Measurements from ENCODE around the gene SLC22A31. TPM values are rescaled to one million over a fixed set of nuclear protein-coding genes. Genes with fewer than 3 reads are reported as not detected.

Gene SLC22A31
- total and polyA plus RNA-seq, 2 experiments from 2014 or later = 2.1 to 13.8 TPM

DNA sequence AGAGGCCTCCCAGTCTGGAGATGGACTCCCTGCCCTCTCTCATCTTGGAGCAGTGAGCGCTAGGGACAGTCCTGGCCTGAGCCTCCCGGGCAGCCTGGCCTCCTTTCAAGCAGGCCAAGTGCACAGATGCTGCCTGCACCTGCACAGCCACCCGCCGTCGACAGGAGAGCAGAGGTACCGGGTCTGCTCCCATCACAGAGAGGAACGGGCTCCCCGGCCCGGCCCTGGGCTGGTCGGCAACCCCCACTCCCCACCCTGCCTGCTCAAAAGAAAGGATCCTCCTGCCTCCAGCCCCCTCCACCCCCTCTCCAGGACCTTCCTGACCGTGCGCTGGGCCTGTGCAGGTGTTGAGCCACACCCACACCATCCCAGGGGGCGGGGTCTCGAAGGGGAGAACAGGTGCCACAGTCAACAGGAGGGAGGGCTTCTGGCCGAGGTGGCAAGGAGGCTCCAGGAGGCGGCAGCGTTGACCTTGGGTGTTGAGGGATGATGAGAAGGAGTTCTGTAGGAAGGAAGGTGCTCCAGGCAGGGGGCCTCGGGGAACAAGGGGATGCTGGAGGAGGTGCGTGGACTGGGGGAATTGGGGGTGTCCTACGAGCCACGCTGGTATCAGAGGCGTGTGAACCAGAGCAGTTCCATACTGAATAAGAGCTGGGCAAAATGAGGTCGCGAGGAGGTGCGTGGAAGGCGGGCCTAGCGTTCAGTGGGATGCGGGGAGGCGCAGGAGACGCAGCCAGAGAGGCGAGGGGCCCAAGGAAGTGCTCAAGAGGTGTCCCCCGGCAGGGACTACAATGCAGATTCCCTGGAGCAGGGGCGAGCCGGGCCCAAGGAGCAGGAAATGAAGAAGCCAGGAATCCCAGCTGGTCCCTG, 29.8 kb downstream of the SLC22A31 start (continued):
- no peak for TF ChIP-seq ZNF114 (CRISPR knock-in tag; IDR thresholded peaks at IDR 0.05)

DNA sequence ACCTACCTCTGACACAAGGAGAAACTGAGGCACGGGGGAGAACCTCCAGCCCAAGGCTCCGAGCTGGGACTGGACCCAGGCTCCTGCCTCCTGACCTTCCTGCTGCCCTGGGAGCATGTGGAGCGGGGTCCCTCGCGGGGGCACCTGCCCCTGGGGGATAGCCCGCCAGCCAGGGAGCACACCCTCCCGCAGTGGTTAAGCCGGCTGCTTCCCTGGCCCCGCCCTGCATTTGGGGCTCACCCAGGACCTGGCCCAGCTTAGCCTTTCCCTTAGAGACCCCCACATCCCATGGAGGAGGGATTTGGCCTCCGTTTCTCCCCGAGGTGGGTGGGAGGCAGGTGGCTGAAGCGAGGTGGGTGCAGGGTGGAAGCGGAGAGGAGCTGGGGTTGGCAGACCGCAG, 30.6 kb downstream of the SLC22A31 start:
- Histone ChIP-seq H3K9me2 (ENCODE audit: insufficient read depth) (no peaks in the 10 kb centered on the region), H3K27ac (ENCODE audit: low read depth) (no peak overlapping the region), H3K4me1 (ENCODE audit: insufficient read depth) (peaks cover 12% of the 10 kb centered on the region), H3K27me3 (ENCODE audit: insufficient read depth) (no peaks in the 10 kb centered on the region), H2AFZ (no peak overlapping the region), H3F3A (replicated peaks; ENCODE audit: low read depth) (no peaks in the 10 kb centered on the region), H4K20me1 (replicated peaks; ENCODE audit: insufficient read depth) (no peaks in the 10 kb centered on the region), H3K4me2 (no peak overlapping the region), H3K4me3 (no peak overlapping the region), H3K79me2 (replicated peaks; ENCODE audit: insufficient read depth) (no peaks in the 10 kb centered on the region), H3K36me3 (ENCODE audit: insufficient read depth) (no peaks in the 10 kb centered on the region)
- TF ChIP-seq ZNF114 (CRISPR knock-in tag; IDR thresholded peaks at IDR 0.05) (no peak), JUNB (IDR thresholded peaks at IDR 0.05; ENCODE audit: unreplicated experiment) (no peak), CREB1 (CRISPR knock-in tag; IDR thresholded peaks at IDR 0.05; ENCODE audit: low read depth) (no peak), EZH2phosphoT487 (IDR thresholded peaks at IDR 0.05; ENCODE audit: unreplicated experiment) (no peak), STAT1 (IDR thresholded peaks at IDR 0.05; ENCODE audit: unreplicated experiment) (no peak), POLR2AphosphoS5 (IDR thresholded peaks at IDR 0.05; ENCODE audit: low read depth) (no peak), ZNF331 (CRISPR knock-in tag; IDR thresholded peaks at IDR 0.05; ENCODE audit: low read depth) (no peak), EZH2 (IDR thresholded peaks at IDR 0.05; ENCODE audit: low read depth, unreplicated experiment) (no peak)
- TF ChIP-seq, protein P1, sequence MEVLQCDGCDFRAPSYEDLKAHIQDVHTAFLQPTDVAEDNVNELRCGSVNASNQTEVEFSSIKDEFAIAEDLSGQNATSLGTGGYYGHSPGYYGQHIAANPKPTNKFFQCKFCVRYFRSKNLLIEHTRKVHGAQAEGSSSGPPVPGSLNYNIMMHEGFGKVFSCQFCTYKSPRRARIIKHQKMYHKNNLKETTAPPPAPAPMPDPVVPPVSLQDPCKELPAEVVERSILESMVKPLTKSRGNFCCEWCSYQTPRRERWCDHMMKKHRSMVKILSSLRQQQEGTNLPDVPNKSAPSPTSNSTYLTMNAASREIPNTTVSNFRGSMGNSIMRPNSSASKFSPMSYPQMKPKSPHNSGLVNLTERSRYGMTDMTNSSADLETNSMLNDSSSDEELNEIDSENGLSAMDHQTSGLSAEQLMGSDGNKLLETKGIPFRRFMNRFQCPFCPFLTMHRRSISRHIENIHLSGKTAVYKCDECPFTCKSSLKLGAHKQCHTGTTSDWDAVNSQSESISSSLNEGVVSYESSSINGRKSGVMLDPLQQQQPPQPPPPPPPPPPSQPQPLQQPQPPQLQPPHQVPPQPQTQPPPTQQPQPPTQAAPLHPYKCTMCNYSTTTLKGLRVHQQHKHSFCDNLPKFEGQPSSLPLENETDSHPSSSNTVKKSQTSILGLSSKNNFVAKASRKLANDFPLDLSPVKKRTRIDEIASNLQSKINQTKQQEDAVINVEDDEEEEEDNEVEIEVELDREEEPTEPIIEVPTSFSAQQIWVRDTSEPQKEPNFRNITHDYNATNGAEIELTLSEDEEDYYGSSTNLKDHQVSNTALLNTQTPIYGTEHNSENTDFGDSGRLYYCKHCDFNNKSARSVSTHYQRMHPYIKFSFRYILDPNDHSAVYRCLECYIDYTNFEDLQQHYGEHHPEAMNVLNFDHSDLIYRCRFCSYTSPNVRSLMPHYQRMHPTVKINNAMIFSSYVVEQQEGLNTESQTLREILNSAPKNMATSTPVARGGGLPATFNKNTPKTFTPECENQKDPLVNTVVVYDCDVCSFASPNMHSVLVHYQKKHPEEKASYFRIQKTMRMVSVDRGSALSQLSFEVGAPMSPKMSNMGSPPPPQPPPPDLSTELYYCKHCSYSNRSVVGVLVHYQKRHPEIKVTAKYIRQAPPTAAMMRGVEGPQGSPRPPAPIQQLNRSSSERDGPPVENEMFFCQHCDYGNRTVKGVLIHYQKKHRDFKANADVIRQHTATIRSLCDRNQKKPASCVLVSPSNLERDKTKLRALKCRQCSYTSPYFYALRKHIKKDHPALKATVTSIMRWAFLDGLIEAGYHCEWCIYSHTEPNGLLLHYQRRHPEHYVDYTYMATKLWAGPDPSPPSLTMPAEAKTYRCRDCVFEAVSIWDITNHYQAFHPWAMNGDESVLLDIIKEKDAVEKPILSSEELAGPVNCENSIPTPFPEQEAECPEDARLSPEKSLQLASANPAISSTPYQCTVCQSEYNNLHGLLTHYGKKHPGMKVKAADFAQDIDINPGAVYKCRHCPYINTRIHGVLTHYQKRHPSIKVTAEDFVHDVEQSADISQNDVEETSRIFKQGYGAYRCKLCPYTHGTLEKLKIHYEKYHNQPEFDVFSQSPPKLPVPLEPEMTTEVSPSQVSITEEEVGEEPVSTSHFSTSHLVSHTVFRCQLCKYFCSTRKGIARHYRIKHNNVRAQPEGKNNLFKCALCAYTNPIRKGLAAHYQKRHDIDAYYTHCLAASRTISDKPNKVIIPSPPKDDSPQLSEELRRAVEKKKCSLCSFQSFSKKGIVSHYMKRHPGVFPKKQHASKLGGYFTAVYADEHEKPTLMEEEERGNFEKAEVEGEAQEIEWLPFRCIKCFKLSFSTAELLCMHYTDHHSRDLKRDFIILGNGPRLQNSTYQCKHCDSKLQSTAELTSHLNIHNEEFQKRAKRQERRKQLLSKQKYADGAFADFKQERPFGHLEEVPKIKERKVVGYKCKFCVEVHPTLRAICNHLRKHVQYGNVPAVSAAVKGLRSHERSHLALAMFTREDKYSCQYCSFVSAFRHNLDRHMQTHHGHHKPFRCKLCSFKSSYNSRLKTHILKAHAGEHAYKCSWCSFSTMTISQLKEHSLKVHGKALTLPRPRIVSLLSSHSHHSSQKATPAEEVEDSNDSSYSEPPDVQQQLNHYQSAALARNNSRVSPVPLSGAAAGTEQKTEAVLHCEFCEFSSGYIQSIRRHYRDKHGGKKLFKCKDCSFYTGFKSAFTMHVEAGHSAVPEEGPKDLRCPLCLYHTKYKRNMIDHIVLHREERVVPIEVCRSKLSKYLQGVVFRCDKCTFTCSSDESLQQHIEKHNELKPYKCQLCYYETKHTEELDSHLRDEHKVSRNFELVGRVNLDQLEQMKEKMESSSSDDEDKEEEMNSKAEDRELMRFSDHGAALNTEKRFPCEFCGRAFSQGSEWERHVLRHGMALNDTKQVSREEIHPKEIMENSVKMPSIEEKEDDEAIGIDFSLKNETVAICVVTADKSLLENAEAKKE (CRISPR knock-in tag; IDR thresholded peaks at IDR 0.05) = no peak
- TF ChIP-seq, protein P2, sequence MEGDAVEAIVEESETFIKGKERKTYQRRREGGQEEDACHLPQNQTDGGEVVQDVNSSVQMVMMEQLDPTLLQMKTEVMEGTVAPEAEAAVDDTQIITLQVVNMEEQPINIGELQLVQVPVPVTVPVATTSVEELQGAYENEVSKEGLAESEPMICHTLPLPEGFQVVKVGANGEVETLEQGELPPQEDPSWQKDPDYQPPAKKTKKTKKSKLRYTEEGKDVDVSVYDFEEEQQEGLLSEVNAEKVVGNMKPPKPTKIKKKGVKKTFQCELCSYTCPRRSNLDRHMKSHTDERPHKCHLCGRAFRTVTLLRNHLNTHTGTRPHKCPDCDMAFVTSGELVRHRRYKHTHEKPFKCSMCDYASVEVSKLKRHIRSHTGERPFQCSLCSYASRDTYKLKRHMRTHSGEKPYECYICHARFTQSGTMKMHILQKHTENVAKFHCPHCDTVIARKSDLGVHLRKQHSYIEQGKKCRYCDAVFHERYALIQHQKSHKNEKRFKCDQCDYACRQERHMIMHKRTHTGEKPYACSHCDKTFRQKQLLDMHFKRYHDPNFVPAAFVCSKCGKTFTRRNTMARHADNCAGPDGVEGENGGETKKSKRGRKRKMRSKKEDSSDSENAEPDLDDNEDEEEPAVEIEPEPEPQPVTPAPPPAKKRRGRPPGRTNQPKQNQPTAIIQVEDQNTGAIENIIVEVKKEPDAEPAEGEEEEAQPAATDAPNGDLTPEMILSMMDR (conservative IDR thresholded peaks at IDR 0.05; ENCODE audit: low read depth in 2 of 2) = no peak
- TF ChIP-seq, protein P3, sequence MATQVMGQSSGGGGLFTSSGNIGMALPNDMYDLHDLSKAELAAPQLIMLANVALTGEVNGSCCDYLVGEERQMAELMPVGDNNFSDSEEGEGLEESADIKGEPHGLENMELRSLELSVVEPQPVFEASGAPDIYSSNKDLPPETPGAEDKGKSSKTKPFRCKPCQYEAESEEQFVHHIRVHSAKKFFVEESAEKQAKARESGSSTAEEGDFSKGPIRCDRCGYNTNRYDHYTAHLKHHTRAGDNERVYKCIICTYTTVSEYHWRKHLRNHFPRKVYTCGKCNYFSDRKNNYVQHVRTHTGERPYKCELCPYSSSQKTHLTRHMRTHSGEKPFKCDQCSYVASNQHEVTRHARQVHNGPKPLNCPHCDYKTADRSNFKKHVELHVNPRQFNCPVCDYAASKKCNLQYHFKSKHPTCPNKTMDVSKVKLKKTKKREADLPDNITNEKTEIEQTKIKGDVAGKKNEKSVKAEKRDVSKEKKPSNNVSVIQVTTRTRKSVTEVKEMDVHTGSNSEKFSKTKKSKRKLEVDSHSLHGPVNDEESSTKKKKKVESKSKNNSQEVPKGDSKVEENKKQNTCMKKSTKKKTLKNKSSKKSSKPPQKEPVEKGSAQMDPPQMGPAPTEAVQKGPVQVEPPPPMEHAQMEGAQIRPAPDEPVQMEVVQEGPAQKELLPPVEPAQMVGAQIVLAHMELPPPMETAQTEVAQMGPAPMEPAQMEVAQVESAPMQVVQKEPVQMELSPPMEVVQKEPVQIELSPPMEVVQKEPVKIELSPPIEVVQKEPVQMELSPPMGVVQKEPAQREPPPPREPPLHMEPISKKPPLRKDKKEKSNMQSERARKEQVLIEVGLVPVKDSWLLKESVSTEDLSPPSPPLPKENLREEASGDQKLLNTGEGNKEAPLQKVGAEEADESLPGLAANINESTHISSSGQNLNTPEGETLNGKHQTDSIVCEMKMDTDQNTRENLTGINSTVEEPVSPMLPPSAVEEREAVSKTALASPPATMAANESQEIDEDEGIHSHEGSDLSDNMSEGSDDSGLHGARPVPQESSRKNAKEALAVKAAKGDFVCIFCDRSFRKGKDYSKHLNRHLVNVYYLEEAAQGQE (IDR thresholded peaks at IDR 0.05; ENCODE audit: unreplicated experiment) = no peak
- H3K4me3 Mint-ChIP-seq = no peak overlapping the region
- DNase-seq (ENCODE audit: low spot score) (no peak), ATAC-seq (no peak)
- H3K36me3 Mint-ChIP-seq (ENCODE audit: low read depth) = no peaks in the 10 kb centered on the region
- H3K4me1 Mint-ChIP-seq = peaks cover 16% of the 10 kb centered on the region
- H3K9me3 Mint-ChIP-seq = no peaks in the 10 kb centered on the region
- peaks cover 12% of the 10 kb centered on the region for H3K27me3 Mint-ChIP-seq (ENCODE audit: insufficient read depth, low read depth, poor library complexity)
- no peak overlapping the region for H3K27ac Mint-ChIP-seq

All from GM23338 (cell line).